H4 (cell line): ENCODE data around the gene EDDM3A. TPM values are rescaled to one million over a fixed set of nuclear protein-coding genes. Genes with fewer than 3 reads are reported as not detected.
"Not testable (repeated sequence)": the region's sequence is repeated elsewhere in the genome, so short reads cannot be mapped to it uniquely, and the experiment has no call there.

ENCODE experiments used
- DNase-seq: peaks from one replicate; pipeline ENCODE4 v3.0.0-alpha.2; 2015; ENCODE audit warnings: low spot score
- total RNA-seq: library from RNA; depleted of rRNA; stranded (reverse); fragments of >200 nt; shearing (Covaris generic); gene quantifications from 2 replicates; pipeline ENCODE4 v1.2.3, GENCODE V29; 2014

The EDDM3A gene
- total RNA-seq, 1 experiment from 2014 or later: not detected

DNA sequence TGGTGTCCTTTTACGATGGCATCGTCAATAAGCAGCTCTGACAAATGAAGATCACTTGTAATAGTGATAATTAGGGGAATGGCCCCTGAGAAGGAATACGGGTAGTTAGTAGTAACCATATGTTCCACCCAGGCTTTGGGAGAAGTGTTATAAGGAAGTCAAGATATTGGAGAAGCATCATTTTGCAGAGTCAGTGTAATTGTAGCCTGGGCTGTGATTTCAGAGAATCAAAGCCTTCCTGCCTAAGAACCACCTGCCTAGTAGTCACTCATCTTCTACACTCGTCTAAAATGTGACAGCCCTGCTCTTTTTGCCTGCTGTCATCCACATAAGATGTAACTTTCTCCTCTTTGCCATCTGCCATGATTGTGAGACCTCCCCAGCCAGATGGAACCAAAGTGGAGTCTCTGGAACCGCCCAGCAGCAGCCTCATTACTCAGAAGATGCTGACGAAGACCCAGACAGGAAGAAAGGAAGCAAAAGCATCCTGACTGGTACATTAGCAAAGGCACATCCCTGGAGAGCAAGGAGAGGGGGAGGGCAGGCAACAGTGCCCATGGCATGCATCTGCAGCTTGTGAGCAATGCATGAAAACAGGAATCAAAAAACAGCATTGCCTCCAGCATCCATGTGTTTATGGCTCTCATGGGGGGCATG lies 12.6 kb upstream of the EDDM3A start:
- no peak for DNase-seq

DNA sequence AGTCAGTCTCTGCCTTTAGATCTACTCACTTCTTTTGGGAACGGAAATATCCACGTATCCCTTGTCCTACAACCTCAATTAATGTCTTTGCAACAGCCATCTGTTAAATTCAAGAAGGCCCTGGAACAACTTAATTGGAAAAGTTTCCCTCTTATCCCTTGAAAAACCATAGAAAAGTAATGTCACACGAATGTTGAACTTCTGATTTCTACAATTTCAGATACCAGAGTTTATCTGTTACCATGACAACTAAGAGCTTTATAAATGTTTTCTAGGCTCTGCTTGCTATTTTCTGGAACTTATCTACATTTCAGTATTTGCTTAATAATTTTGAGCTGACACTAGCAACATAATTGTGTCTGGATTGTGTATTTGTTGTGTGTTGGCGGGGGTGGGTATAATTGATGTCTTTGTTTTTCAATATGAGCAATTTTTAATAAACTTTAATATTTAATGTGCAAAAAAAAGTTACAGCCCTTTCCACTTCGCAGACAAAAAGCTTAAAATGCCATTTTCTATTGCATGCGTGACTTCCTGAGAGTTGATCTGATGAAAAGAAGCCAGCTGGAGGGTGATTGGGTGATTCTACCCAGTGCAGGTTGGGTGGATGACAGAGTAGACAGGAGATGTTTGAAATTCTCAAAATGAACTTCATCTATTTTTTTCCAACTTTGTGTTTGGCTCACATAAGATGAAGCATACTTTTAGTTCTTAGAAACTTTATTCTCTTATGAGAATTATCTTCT lies 11.8 kb upstream of the EDDM3A start:
- no peak for DNase-seq

DNA sequence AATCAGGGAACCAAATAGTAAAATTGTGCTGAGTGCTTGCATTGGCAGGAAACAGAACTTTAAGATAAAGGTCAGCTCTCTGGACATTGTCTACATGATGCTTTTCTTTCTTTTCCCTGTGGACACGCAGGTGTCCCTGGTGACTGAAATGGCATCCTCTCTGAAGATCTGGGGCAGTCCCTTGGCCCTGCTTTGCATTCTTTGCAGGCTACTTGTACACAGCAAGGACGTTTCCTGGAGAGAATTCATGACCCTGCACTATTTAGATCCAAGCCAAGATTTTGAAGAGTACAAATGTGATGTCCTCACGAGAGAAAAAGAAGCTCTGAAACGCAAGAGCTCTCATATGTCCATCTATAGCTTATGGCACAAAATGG lies 11.3 kb upstream of the EDDM3A start:
- DNase-seq: no peak

DNA sequence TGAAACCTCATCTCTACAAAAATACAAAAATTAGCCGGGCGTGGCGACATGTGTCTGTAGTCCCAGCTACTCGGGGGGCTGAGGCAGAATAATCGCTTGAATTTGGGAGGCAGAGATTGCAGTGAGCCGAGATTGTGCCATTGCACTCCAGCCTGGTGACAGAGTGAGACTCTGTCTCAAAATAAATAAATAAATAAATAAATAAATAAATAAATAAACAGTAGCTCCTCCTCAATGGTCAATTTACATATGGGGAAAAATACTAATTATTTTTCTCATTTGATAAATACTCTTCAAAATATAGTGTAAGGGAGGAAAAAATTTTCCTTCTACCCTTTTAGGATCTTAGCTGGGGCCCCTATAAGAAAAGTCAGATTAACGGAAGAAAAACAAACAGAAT lies 7.4 kb upstream of the EDDM3A start:
- not testable (repeated sequence) for DNase-seq

DNA sequence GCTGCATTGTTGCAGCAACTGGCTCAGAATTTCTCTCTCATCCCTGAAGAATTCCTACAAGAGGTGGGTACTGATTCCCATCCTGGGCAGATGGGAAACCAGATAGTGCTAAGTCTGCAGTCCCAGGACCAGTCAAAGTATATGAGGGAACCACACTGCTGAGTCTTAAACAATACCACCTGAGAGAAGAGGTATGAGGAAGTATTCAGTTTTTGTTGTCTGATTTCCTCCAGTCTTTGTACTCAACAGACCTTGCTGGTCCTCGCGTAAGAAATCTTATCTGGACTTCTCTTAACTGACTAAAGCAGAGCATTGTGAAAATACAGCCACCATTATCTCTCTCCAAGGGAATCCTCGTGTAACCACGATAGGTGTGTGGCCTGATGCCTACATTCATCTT lies 3.6 kb upstream of the EDDM3A start:
- DNase-seq: no peak

DNA sequence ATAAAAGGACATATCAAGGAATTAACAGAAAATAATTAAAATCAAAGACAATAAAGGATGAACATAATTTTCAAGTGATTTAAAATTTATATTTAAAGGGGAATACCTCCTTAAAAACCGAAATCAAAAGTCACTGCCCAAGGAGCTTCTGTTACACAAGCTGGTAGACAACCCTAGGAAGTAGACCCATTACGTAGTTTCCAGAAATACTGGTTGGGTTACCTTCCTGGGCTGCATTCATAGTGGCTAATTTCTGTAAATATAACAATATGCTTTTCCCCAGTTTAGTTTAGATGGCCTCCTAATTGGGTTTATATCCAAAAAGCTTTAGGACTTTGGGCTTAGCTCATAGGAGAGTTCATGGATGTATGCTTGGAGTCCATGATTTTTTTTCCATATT lies 2.1 kb upstream of the EDDM3A start:
- no peak for DNase-seq

DNA sequence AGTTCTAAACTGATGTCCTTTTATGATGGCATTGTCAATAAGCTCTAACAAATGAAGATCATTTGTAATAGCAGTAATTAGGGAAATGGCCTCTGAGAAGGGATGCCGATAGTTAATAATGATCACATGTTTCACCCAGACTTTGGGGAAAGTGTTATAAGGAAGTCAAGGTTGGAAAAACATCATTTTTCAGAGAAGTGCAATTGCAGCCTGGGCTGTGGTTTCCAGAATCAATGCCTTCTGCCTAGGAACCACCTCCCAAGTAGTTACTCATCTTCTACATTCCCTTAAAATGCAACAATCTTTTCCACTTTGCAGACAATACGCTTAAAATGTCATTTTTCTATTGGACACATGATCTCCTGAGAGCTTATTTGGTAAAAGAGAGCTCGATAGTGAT lies 879 bp downstream of the EDDM3A start:
- no peak for DNase-seq

DNA sequence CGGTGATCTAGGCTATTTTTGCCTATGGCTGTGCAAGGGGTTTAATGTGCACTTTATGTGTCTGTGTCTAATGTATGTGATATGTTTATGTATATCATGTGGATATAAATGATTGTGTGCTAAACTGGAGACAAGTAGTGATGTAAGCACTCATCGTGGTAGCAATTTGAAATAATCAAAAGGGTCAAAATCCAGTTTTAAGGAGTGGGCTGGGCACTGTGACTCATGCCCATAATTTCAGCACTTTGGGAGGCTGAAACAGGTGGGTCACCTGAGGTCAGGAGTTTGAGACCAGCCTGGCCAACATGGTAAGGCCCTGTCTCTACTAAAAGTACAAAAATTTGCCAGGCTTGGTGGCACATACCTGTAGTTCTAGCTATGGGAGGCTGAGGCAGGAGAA lies 2.8 kb downstream of the EDDM3A start:
- no peak for DNase-seq

DNA sequence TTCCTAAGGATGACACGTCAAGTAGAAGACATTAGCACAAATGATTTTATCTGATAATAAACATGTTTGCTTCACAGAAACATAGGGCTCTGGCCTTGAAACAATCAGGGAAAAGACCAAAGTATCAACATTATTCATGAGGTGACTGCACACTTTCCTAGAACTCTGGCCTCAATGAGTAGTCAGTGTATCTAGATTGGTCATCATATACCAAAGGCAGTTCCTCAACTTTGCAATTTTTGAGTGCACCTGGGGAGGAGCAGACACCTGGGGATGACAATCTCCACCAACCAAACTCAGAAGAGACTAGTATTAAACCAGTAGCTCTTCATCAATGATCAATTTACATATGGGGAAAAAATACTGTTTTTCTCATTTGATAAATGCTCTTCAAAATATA lies 4.5 kb downstream of the EDDM3A start:
- no peak for DNase-seq

DNA sequence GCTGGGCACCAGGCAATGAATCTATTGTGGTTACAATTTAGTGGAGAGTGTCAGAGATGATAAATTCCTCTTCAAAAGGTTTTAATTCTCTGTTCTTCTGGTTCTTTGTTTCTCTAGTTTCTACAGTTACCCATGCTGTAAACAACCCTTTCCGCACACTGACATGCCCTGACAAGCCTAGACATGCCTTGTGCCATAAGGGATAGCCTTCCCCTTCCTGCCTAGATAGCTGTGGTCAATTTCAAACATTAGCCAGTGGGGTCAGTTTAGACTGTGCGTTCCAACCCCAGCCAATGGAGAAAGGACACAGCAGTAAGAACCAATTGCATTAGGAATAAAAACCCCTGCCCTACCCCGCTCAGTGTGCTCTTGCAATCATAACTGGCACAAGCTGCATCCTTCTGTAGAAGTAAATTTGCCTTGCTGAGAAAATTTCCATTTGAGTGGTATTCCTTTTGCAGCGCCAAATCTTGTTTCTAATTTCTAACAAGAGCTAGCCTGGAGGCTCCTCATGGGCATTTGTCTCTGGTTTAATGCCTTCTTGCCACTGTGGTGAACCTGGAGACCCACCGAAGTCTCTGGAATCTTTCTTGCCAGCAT lies 6.4 kb downstream of the EDDM3A start:
- no peak for DNase-seq

DNA sequence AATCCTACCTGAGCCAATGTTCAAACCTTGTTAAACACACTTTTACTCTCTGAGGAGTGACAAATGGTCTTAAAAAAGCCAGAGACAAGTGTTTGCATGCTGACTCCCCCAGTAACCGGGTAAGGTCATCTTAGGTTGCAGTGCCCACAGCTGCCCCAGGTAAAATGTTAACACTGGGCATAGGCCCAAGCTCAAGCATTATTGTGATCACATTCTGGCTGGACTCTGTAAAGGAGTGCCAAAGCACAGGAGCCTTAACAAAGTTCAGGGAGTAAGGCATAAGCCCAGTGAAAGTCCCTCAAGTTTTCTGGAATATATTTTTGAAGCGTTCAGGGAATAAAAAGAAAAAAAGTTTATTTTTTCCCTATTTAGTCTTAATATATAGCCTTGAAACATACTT lies 8.6 kb downstream of the EDDM3A start:
- no peak for DNase-seq

DNA sequence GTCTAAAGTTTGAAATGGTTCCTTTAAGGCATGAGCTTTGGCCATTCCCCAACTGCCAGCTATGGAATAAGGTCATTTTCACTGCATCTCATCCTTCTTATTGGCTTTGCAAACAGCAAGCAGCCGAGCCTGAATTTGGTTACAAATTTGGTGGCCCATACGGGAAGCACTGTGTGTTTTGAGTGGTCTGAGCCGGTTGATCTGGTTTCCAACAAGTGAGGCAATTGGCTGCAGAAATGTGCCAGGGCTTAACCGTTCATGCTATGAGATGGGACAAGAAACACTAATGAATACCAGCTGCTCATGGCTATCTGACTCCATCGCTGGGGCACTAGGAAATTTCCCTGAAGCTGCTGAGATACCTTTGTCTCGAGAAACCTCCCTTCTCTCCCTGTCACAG lies 9.3 kb downstream of the EDDM3A start:
- DNase-seq: no peak

DNA sequence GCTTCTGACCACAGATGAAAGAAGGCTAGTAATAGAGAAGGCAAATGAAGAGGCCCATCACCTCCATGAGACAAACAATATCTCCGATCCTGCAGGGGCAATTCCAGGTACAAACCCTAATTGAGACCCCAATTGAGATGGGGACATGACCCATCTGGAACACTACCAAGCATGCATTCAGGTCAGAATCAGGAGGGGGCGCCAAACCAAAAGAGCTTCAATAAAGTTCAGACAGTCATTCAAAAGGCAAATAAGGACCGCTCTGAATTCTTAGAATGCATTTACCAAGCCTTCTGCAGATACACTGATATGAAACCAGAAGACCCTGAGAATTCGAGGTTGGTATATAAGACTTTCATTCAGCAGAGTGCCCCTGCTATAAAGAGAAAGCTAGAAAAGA lies 12.3 kb downstream of the EDDM3A start:
- no peak for DNase-seq

DNA sequence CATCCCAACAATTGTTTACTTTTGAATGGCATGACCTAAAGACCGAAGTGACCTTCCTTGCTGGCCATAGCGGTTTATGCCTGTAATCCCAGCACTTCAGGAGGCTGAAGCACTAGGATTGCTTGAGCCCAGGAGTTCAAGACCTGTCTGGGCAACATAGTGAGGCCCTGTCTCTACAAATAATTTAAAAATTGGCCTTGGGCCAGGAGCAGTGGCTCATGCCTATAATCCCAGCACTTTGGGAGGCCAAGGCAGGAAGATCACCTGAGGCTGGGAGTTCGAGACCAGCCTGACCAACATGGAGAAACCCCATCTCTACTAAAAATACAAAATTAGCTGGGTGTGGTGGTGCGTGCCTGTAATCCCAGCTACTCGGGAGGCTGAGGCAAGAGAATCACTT lies 13.8 kb downstream of the EDDM3A start:
- not testable (repeated sequence) for DNase-seq

DNA sequence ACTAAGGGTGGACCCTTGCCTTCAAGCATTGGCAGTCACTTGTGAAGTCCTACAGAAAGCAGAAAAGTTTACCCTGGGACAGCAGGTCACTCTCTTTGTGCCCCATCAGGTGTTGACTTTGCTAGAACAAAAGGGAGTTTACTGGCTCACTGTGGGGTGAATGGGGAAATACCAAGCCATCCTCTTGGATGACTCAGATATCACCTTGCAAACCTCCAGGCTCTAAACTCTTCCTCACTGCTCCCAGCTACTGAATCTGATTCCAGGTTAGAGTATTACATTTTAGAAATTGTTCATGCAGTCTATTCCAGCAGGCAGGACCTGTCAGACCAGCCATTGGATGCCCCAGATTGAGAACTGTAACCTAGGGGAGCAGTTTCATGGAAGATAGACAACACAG lies 15.3 kb downstream of the EDDM3A start:
- no peak for DNase-seq

DNA sequence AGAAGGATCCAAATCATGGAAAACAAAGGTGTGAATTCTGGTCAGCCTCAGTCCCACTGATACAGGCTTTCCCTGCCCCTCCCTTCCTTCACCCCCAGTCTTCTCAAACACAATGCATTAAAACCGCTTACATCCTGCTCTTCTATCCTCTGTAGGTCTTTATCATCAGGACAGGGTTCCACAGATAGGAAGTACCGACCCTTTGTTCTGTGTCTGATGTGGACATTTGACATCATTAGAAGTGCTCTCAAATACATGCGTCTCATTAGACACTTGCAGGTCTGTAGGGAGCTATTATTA lies 22.9 kb downstream of the EDDM3A start:
- DNase-seq: no peak

DNA sequence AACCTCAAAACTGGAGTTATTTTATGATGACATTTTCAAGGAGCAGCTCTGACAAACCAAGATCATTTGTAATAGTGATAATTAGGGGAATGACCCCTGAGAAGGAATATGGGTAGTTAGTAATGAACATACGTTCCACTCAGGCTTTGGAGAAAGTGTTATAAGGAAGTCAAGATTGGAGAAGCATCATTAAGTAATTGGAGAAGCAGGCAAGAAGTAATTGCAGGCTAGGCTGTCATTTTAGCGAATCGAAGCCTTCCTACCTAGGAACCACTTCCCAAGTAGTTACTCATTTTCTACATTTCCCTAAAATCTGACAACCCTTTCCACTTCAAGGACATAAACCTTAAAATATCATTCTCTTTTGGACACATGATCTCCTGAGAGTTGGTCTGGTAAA lies 23.7 kb downstream of the EDDM3A start:
- DNase-seq: no peak

DNA sequence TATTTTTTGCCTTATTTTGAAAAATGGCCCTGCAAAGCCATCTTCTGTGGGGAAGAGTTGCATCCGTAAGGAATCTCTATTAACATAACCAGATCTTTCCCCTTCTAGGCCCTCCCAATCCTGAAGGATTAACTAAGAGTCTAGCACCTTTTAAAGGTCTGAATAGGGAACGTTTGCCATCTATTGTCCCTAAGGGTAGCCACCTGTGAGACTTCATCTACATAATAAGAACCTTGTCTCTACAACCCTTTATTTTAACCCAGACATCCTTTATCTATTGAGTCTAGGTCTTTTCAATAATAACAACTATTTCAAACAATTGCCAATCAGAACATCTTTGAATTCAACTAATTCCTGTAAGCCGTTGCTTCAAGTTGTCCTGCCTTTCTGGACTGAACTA lies 27.0 kb downstream of the EDDM3A start:
- DNase-seq: no peak

DNA sequence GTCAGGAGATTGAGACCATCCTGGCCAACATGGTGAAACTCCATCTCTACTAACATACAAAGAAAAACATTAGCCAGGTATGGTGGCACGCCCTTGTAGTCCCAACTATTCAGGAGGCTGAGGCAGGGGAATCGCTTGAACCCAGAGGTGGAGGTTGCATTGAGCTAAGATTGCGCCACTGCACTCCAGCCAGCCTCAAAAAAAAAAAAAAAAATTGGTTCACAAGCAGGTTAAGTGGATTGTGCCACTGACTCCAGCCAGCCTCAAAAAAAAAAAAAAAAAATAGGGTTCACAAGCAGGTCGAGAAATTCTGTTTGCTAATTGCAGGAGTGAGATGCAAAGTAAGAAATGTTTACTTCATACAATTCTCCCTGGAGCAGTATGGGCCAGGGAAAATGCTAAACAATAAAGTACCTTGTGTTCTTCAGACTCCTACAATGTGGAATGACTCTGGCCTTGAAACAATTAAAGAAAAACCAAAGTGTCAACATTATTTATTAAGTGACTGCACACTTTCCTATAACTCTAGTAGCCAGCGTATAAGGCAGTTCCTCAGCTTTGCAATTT lies 28.7 kb downstream of the EDDM3A start:
- DNase-seq: no peak

DNA sequence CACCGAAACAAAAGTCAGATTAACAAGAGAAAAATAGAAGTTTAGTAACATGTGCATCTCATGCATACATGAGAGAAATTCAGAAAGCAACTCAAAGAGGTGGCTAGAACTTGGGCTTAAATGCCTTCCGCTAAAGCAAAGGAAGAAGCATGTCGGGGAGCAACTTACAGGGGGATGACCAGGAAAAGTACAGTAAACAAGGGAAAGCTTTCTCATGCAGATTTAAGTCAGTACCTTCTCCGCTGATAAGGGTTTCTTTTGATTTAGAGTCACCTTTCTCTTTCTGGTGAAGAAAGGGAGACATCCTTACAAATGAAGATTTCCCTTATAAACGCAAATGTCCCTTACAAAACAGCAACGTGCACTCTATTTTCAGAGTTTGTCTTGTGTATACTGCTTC lies 29.4 kb downstream of the EDDM3A start:
- DNase-seq: no peak

DNA sequence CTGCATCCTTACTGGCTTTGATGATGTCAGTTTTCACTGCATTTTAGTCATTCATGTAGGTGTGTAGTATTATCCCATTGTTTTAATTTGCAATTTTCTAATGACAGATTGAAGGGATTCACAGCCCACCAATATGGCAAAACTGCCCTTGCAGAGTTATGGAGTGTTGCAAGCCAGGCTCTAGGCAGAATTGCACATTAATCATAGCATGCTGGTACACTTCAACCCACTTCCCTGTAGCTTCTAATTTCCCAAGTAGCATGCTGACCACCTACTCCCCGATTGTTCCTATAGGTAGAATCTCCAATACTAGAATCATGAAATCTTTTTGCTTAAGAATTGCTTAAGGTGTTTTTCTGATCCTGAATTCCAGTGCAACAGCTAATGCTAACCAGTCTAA lies 30.2 kb downstream of the EDDM3A start:
- DNase-seq: no peak

DNA sequence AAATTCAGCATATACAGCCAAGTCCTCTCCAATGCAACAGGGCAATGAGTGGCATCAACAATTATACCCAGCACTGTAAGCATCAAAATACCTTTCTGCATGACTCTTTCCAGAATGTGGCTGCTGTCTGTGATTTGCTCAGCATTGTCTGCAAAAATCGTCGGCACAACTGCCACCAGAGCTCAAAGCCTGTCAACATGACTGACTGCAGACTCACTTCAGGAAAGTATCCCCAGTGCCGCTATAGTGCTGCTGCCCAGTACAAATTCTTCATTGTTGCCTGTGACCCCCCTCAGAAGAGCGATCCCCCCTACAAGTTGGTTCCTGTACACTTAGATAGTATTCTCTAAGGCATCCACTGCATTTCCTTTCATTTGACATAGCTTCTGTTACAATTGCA lies 36.1 kb downstream of the EDDM3A start:
- no peak for DNase-seq

DNA sequence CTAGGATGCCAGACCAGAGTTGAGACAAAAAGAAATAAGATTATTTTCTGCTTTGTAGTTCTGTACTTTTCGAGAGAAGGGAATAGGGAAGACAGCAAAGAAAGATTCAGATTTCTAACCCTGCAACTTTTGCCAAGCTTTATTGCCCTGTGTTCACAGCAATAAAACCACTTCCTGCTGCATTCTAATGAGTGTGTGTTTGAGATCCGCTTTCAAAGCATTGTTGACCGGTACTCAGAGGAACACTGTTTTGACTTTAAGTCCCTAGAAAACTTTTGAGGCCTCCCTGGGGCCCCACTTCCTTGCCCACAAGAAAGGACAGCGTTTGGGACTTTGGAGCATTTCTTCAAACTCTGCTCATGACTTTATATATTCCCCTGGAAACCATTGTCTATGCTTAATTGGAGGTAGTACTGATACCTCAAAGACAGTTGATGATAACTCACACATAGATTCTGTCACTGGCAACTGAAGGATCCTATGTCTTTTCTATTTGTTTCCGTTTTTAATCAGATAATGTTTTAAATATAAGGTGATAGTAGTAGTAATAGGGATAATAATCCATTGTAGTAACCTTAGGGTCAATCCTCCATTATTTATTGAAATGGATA lies 36.7 kb downstream of the EDDM3A start:
- DNase-seq: peak; percentile 30
